HG03558 (cell line): ENCODE measurements around the gene WASHC3.
A peak's percentile ranks its signal among the peaks of the same experiment; 100 is the strongest.
"Not testable (repeated sequence)": the region's sequence is repeated elsewhere in the genome, so short reads cannot be mapped to it uniquely, and the experiment has no call there.

ENCODE experiments used
- ATAC-seq: cut with Tn5 transposase; IDR thresholded peaks from one replicate; pipeline ENCODE4 v1.9.1; 2021; ENCODE audit warnings: moderate number of reproducible peaks; ENCODE audit not compliant: unreplicated experiment; ENCODE audit errors: extremely low read depth

The WASHC3 gene

DNA sequence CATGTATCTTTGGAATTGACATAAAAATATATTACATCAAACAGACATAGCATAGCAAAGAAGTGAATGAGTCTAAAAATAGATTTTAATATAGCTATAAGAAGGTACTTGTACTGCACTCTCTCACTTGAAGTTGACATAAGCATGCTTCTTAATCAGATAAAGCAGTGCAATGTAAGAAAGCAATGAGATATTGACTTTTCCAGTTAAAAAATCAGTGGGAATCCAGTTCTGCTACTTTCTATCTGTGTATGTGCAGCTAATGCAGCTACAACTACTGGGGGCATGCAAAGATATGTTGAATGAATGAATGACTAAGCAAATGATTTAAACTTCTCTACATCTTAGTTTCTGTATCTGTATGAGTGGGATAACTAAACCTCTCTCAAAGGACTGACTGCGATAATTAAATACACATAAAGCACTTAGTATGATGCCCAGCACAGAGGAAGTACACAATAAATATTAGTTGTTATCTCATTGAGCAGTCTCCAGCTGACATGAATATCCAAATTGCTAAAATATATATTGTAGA is 10.3 kb downstream of the WASHC3 start:
- no peak for ATAC-seq

GRCh38 chr12:102050660-102051430 is 10.9 kb downstream of the WASHC3 start:
- ATAC-seq = no peak

DNA sequence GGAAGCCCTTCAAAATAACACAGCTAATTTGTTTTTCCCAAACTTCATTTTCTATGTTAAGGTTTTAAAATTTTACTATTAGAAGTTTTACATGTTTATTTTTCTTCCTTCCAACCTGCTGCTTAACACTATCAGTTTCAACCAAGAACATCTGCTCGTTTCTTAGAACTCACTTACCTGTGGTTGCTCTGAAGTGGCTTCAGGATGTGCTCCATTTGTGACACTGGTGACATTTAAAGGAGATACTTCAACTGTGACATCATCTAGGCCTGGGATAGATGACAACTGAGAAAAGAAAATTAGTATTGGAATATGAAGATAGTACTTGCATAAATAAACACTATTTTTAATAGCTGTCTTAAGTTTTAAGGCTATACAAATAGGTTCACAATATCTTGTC is 17.9 kb downstream of the WASHC3 start:
- ATAC-seq = no peak

- no peak for ATAC-seq
Measured at GRCh38 chr12:102033991-102034745, 27.6 kb downstream of the WASHC3 start.

DNA sequence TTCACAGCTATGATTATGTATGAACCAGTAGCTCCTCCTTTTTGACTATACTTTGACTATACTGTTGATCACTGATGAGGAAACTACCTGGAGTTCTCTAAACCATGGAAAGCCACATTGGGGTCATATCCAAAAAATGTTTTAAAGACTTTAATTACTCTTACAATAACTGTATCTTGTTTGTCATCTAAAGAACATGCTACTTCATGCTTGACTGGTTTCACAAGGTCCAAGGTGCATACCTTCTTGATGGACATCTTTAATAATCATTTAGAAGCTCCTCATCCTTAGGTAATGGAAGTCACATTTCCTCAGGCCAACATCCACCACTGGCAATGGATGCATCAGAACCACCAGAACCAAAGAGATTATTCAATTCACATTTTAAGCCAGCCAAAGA is 29.9 kb downstream of the WASHC3 start:
- no peak for ATAC-seq

DNA sequence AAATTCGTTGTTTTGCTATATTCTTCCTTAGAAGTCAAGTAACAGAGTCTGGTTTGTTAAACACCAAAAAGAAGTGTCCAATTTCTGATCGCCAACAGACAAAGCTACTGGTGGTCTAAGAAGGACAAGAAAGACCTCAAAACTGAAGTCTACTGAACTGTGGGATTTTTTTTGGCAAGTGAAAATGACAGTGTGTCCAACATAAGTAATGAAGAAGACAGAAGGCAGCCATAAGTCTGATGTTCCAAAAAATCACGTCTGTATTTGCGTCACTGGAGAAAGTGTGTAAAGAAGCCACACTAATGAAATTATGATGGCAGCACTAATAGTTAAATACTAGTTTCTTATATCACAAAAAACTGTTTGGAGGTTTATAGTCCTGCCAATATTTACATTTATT is 32.6 kb downstream of the WASHC3 start:
- no peak for ATAC-seq

- no peak for ATAC-seq
Measured at GRCh38 chr12:102026728-102027127, 35.1 kb downstream of the WASHC3 start.

DNA sequence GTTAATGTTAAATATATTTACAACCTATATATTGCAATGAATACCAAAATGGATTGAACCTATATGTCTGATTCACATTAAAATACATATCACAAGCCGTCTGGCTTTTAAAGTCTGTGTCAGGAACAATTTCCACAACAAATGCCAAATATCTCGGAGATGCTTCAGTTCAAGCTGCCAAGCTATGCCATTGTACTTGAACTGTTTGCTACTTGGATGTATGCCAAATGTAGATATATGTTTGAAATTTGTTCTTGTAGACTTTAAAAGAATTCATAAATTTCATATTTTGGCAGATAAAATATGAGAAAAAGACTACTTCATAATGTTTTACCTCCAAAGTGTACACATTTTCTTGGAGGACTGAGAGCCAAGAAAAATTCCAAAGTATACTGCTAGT is 37.0 kb downstream of the WASHC3 start:
- no peak for ATAC-seq

DNA sequence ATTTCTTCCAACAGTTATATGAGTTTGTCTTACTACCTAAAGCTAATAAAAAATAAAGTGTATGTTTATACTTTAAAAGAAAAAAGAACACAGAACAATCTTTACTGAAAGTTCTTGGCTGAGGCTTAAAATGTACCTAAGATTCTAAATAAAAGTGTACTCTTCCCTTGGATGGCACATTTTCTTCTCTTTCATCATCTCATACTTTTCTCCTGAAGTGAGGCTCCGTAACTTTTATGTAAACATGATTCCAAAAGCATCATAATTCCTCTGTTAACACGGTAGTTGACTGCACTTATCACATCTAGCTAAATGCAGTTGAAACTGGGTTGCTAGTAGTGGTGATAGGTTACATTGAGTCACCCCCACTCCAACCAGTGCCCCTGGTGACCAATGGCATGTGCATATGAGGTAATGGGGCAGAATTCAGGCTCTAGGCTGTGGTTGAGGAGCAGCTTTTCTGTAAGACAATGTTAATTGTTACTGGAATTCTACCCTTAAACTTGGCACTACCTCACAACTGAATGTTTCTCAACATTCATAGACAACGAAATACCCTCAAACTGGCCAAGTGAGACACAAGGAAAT is 38.4 kb downstream of the WASHC3 start:
- no peak for ATAC-seq

- ATAC-seq = no peak
Measured at GRCh38 chr12:102022286-102022685, 39.5 kb downstream of the WASHC3 start.

- no peak for ATAC-seq
Measured at GRCh38 chr12:102021540-102022246, 40.1 kb downstream of the WASHC3 start.

DNA sequence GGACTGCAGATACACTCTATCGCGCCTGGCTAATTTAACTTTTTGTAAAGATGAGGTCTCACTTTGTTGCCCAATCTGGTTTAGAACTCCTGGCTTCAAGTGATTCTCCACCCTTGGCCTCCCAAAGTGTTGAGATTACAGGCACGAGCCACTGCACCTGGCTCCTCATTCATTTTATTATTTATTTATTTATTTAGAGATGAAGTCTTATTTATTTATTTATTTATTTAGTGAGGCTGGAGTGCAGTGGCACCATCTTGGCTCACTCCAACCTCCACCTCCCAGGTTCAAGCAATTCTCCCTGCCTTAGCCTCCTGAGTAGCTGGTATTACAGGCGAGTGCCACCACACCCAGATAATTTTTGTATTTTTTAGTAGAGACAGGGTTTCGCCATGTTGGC is 43.2 kb downstream of the WASHC3 start:
- not testable (repeated sequence) for ATAC-seq

GRCh38 chr12:102016472-102016871 is 45.3 kb downstream of the WASHC3 start:
- ATAC-seq = no peak

GRCh38 chr12:102010265-102010994 is 51.4 kb downstream of the WASHC3 start:
- ATAC-seq = peak; percentile 85

DNA sequence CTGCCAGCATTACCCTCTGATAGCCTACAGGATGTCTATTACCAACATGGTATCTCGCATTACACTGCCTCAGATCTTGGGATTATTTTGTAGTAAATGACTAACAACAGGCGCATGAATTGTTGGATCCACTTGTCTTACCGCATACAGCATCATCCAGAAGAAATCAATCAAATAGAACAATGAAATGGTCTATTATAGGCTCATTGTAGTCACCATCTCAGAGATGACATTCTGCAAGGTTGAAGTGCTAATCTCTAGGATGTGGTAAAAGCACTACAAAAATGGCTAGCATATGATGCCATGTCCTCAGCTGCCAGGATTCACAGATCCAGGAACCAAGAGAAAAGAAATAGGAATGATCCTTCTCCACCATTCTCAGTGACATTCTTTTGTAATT is 52.0 kb downstream of the WASHC3 start:
- no peak for ATAC-seq

DNA sequence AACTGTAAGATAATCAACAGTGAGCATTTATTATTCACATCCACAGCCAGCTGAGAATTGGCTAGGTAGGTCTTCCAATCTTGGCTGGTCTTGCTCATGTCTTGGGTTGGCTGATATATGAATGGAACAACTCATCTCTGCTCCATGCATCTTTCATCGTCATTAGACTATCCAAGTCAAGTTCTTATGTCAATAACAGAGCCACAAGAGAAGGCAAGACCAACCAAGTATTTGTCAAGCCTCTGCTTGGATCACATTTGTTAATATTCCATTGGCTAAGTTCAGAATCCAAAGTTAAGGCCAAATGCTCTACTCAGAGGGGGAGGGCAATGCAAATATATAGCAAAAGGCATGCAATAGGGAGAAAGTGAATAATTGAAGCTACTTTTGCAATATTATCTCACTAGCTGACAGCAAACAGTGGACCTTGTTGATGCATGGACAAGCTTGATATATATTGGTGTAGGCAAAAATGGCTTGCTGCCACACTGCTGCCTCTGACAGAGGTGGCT is 53.1 kb downstream of the WASHC3 start:
- no peak for ATAC-seq

GRCh38 chr12:102005256-102005655 is 56.5 kb downstream of the WASHC3 start:
- ATAC-seq = no peak

- no peak for ATAC-seq
Measured at GRCh38 chr12:101997102-101997501, 64.7 kb downstream of the WASHC3 start.

DNA sequence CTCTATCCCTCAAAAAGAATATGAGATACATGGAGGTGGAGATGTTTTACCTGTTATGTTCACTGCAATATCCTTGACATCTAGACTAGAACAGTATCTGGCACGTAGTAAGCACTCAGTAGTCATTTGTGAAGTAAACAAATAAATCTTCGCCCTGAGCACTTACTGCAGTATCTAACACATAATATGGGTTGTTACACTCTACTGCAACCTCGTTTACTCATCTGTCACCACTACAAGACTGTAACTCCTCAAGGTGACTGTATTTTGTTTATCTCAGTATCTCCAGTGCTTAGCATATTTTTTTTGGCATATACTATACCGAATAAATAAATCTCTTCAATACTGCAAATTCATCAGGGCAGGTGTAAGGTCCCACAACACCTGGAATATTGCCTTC is 66.1 kb downstream of the WASHC3 start:
- no peak for ATAC-seq

DNA sequence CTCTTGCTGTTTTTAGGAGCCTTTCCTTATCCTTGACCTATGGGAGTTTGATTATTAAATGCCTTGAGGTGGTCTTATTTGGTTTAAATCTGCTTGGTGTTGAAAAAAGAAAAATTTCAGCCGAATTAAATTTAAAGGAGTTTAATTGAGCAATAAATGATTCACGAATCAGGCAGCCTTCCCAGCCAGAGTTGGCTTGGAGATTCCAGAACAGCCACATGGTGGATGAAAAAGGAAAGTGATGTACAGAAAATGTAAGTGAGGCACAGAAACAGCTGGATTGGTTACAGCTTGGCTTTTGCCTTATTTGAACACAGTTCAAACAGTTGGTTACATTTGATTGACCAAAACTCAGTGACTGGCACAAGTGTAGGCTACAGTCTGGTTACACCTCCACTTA is 69.7 kb downstream of the WASHC3 start:
- ATAC-seq = no peak
